Right atrium auricular region (tissue), 2 donors: Measurements from ENCODE around the gene EPB41. TPM values are rescaled to one million over a fixed set of nuclear protein-coding genes. Genes with fewer than 3 reads are reported as not detected.

ENCODE experiments used
- DNase-seq: peaks from one replicate; pipeline ENCODE4 v3.0.0-alpha.2; 2019; ENCODE audit warnings: low spot score
- H3K27ac ChIP-seq, 2 donors: fragments of 200-600 bp; sonication (generic); 1 replicate in 1 of 2; 2 replicates in 1 of 2; pipeline ENCODE4 v1.5.1; 2016 to 2019
- H3K27me3 ChIP-seq, 2 donors: fragments of 200-600 bp; sonication (generic); one replicate each; pipeline versions ENCODE4 v1.5.1 to v1.6.0; 2017 to 2019
- H3K36me3 ChIP-seq: fragments of 200-600 bp; sonication (generic); one replicate; pipeline ENCODE4 v1.5.1; 2016
- H3K4me1 ChIP-seq, 2 donors: fragments of 200-600 bp; sonication (generic); one replicate each; pipeline versions ENCODE4 v1.5.1 to v1.6.0; 2017 to 2019
- H3K4me3 ChIP-seq, 2 donors: fragments of 200-600 bp; sonication (generic); 1 replicate in 1 of 2; 2 replicates in 1 of 2; pipeline ENCODE4 v1.5.1; 2017 to 2019; ENCODE audit warnings: mild to moderate bottlenecking in 1 of 2, moderate library complexity in 1 of 2
- H3K9me3 ChIP-seq, 2 donors: fragments of 200-600 bp; sonication (generic); one replicate each; pipeline ENCODE4 v1.5.1; 2019
- CTCF ChIP-seq, 2 donors: fragments of 200-600 bp; sonication (generic); IDR thresholded peaks; one replicate each; pipeline ENCODE4 v1.5.1; 2019; ENCODE audit warnings: antibody characterized with exemption in 2 of 2
- total RNA-seq, 2 donors: library from RNA; depleted of rRNA; stranded (reverse); fragments of >200 nt; gene quantifications; one replicate each; pipeline ENCODE4 v1.1.0, GENCODE V29; 2016

EPB41 gene
- total RNA-seq, 2 donors from 2014 or later: 19.1 to 25.4 TPM

DNA sequence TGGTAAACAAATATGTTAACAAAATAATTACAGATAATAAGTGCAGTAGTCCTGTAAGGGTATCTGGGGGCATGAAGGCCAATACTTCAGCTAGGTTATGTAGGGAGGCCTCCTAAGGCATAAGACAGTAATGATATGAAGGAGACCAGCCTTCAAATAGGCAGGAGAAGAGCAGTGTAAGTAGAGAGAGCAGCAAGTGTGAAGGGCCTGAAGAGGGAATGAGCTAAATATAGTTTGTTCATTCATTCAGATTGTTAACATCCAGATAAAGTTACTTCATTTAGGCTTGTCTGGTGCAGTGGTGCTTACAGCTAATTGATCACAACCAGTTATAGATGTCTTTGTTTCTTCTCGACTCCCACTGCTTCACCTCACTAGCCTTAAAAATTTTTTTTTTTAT is 71.1 kb downstream of the EPB41 start:
- no peak for TF ChIP-seq CTCF (IDR thresholded peaks at IDR 0.05)
- Histone ChIP-seq H3K27me3 (no peaks in the 10 kb centered on the region), H3K36me3 (no peaks in the 10 kb centered on the region), H3K9me3 (no peaks in the 10 kb centered on the region), H3K4me1 (peaks cover 0 to 18% of the 10 kb centered on the region in 2 donors), H3K27ac (peak overlapping the region in 1 of 2 donors; percentile 81), H3K4me3 (no peak overlapping the region)
- DNase-seq: no peak

DNA sequence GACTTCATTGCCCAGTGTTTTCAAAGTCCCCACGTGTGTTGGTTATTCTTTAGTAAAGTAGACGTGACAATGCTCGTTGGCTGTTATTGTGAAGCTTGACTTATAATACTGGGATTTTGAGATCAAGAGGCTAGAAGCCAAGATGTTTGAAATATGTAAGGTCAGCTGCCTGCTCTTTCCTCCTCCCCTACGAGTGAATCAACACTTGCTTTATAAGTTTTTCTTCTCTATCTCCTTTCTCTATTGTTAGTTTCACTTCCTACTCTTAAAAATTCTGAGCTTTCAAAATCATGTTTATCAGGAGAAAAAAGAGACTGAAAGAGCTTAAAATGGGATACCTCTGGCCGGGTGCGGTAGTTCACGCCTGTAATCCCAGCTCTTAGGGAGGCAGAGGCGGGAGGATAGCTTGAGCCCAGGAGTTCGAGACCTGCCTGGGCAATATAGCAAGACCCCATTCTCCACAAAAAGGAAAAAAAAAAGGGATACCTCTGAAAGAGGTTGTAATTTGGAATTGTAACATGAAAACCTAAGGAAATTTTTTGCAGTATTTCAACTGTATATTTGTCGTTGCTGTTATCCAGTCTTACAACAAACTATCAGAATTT is 72.0 kb downstream of the EPB41 start:
- Histone ChIP-seq H3K27ac (peak overlapping the region in 1 of 2 donors; percentile 81), H3K4me3 (no peak overlapping the region), H3K36me3 (no peaks in the 10 kb centered on the region), H3K4me1 (peaks cover 0 to 18% of the 10 kb centered on the region in 2 donors), H3K9me3 (no peaks in the 10 kb centered on the region), H3K27me3 (no peaks in the 10 kb centered on the region)
- no peak for TF ChIP-seq CTCF (IDR thresholded peaks at IDR 0.05)
- DNase-seq: no peak

DNA sequence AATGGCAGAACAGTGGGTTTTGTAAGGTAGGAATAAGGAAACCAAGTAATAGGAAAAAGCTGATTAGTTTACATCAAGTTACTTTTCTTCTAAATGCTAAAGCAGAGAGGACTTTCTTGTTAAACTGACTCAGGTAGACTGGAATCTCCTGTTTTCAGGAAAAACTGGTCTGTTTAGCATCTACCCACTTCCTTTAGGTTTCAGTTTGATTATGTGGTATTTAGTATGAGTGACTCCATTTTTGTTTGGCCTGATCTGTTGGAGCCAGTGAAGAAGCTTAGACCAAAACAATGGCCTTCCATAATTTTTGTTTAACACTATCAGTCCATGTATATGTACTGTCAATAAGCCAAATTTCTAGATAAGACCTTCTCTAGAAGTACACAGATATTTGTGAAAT is 88.4 kb downstream of the EPB41 start:
- H3K36me3 ChIP-seq: no peaks in the 10 kb centered on the region
- DNase-seq: no peak
- no peak overlapping the region for H3K4me3 ChIP-seq
- H3K27me3 ChIP-seq: no peaks in the 10 kb centered on the region
- H3K9me3 ChIP-seq: no peaks in the 10 kb centered on the region
- H3K4me1 ChIP-seq: no peaks in the 10 kb centered on the region
- no peak for TF ChIP-seq CTCF (IDR thresholded peaks at IDR 0.05)
- H3K27ac ChIP-seq: no peak overlapping the region

DNA sequence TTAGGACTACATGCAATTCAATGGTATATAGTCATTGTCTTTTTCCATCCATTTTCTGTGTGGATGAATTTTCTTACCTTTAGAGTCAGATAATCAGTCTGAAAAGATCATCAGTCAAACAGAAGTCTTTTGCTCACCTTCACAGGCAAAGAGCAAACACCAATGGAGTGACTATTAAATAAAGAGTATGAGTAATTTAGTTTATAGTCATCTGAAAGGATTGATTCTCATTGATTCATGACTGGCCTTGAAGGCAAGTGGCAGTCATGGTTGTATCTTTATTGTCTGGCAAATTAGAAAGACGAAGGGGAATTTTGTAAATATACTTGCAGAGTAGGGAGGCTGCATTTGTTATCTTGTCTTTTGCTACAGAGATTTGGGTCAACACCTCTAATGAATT is 89.9 kb downstream of the EPB41 start:
- Histone ChIP-seq H3K9me3 (no peaks in the 10 kb centered on the region), H3K36me3 (no peaks in the 10 kb centered on the region), H3K27me3 (no peaks in the 10 kb centered on the region), H3K4me1 (no peaks in the 10 kb centered on the region), H3K27ac (no peak overlapping the region), H3K4me3 (no peak overlapping the region)
- no peak for TF ChIP-seq CTCF (IDR thresholded peaks at IDR 0.05)
- DNase-seq: no peak

DNA sequence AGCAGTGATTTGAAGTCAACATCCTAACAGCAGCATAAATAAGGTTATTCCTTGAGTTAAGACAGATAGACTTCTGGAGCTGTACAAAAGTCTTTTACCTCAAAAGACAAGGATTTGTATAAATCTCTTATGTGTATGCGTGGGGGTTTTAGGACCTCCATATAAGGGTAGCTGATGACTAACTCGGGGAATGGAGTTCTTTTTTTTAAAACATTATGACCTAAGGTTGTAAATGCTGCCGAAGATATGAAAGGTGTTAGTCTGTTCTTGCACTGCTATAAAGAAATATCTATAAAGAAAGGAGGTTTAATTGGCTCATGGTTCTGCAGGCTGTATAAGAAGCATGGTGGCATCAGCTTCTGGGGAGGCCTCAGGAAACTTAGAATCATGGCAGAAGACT is 90.4 kb downstream of the EPB41 start:
- DNase-seq: no peak
- H3K4me3 ChIP-seq: no peak overlapping the region
- H3K27ac ChIP-seq: no peak overlapping the region
- no peaks in the 10 kb centered on the region for H3K4me1 ChIP-seq
- TF ChIP-seq CTCF (IDR thresholded peaks at IDR 0.05): no peak
- no peaks in the 10 kb centered on the region for H3K27me3 ChIP-seq
- no peaks in the 10 kb centered on the region for H3K36me3 ChIP-seq
- H3K9me3 ChIP-seq: no peaks in the 10 kb centered on the region

- no peak for TF ChIP-seq CTCF (IDR thresholded peaks at IDR 0.05)
- no peaks in the 10 kb centered on the region for H3K9me3 ChIP-seq
Measured at GRCh38 chr1:29011775-29012174, 97.4 kb downstream of the EPB41 start.

More at GRCh38 chr1:29011775-29012174, 97.4 kb downstream of the EPB41 start:
- Histone ChIP-seq H3K27me3 (no peaks in the 10 kb centered on the region), H3K27ac (no peak overlapping the region), H3K4me1 (no peaks in the 10 kb centered on the region), H3K4me3 (no peak overlapping the region), H3K36me3 (no peaks in the 10 kb centered on the region)
- DNase-seq: no peak
